ENCODE data around the gene AKAP17A.
"Not testable (repeated sequence)": the region's sequence is repeated elsewhere in the genome, so short reads cannot be mapped to it uniquely, and the experiment has no call there.

The AKAP17A gene

GRCh38 chrX:1610736-1611135 lies 19.3 kb downstream of the AKAP17A start:
- no peak for DNase-seq (ENCODE audit: low read depth)
- H3K4me3 ChIP-seq (ENCODE audit: low read length) = no peak overlapping the region
- no peak for TF ChIP-seq CTCF (conservative IDR thresholded peaks at IDR 0.05; ENCODE audit: low read depth, low read length)

DNA sequence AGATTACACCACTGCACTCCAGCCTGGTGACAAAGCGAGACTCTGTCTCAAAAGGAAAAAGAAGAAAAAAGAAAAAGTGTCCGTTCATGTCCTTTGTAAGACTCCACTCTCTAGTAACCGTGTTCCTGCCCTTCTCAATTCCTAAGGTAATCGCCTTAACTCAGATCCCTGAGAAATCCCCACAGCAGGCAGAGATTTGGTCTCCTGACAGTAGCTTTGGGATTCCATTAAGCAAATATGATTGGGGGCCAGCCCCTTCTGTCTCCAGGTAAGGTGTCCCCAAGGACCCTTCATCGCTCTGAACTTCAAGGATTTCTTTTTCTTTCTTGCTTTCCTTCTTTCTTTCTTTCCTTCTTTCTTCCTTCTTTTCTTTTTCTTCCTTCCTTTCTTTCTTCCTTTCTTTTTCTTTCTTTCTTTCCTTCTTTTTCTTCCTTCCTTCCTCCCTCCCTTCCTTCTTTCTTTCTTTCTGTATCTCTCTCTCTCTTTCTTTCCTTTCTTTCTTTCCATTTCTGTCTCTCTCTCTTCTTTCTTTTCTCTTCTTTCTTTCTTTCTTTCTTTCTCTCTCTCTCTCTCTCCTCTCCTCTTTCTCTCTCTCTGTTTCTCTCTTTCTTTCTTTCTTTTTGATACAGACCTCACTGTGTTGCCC lies 21.4 kb downstream of the AKAP17A start:
- no peak for DNase-seq (ENCODE audit: low read depth)
- no peak for TF ChIP-seq CTCF (conservative IDR thresholded peaks at IDR 0.05; ENCODE audit: low read depth, low read length)
- H3K4me3 ChIP-seq (ENCODE audit: low read length) = no peak overlapping the region

GRCh38 chrX:1614927-1615326 lies 23.5 kb downstream of the AKAP17A start, which contains the start of gene ASMT:
ASMT (plus strand) TSS chrX:1615059; CDS start chrX:1615200, 141 bp downstream.
- no peak for DNase-seq (ENCODE audit: low read depth)
- no peak within 1 kb of the TSS for H3K4me3 ChIP-seq (ENCODE audit: low read length)
- TF ChIP-seq CTCF (conservative IDR thresholded peaks at IDR 0.05; ENCODE audit: low read depth, low read length) = no peak

- H3K4me3 ChIP-seq (ENCODE audit: low read length) = no peak overlapping the region
- DNase-seq (ENCODE audit: low read depth) = peak; percentile 2
- no peak for TF ChIP-seq CTCF (conservative IDR thresholded peaks at IDR 0.05; ENCODE audit: low read depth, low read length)
Measured at GRCh38 chrX:1618689-1619088, 27.3 kb downstream of the AKAP17A start.

- DNase-seq (ENCODE audit: low read depth) = no peak
- no peak overlapping the region for H3K4me3 ChIP-seq (ENCODE audit: low read length)
- TF ChIP-seq CTCF (conservative IDR thresholded peaks at IDR 0.05; ENCODE audit: low read depth, low read length) = no peak
Measured at GRCh38 chrX:1623691-1624090, 32.3 kb downstream of the AKAP17A start.

DNA sequence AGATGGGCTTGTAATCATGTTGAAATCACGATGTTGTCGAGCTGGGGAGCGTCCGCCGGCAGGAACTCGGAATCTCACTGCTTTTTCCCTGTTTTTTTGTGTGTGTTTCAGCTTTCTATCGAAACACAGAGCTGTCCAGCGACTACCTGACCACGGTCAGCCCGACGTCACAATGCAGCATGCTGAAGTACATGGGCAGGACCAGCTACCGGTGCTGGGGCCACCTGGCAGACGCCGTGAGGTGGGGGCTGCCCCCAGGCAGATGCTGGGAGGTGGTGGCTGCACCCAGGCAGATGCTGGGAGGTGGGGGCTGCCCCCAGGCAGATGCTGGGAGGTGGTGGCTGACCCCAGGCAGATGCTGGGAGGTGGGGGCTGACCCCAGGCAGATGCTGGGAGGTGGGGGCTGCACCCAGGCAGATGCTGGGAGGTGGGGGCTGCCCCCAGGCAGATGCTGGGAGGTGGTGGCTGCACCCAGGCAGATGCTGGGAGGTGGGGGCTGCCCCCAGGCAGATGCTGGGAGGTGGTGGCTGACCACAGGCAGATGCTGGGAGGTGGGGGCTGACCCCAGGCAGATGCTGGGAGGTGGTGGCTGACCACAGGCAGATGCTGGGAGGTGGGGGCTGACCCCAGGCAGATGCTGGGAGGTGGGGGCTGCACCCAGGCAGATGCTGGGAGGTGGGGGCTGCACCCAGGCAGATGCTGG lies 32.9 kb downstream of the AKAP17A start:
- DNase-seq (ENCODE audit: low read depth) = not testable (repeated sequence)

DNA sequence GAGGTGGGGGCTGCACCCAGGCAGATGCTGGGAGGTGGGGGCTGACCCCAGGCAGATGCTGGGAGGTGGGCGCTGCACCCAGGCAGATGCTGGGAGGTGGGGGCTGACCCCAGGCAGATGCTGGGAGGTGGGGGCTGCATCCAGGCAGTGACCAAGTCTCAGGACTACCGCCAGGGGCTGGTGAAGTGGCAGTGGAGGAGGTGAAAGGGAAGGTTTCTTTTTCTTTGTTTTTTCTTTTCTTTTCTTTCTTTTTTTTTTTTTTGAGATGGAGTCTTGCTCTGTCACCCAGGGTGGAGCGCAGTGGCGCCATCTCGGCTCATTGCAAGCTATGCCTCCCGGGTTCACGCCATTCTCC lies 33.4 kb downstream of the AKAP17A start:
- H3K4me3 ChIP-seq (ENCODE audit: low read length); DNase-seq (ENCODE audit: low read depth): not testable (repeated sequence)

More for the DNA sequence above, 32.9 kb downstream of the AKAP17A start:
- H3K4me3 ChIP-seq (ENCODE audit: low read length) = not testable (repeated sequence)

DNA sequence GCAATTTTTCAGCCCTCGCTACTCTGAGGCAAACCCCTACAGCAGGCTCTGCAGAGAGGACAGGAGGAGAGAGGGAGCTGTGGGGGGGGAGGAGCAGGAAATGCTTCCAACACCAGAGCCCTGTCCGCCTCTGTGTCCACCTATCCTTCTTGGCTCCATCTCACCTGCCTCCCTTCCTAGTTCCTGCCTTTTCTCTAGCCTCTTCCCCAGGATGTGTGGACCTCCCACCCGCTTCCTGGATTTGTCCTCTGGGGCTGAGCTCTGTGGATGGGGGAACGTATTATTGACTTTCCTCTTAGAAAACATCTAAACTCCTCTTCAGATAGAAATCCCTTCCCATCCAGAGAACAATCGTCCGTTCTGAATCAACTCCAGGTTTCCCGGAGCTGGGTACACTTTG lies 37.8 kb downstream of the AKAP17A start:
- no peak for TF ChIP-seq CTCF (conservative IDR thresholded peaks at IDR 0.05; ENCODE audit: low read depth, low read length)
- DNase-seq (ENCODE audit: low read depth) = no peak
- H3K4me3 ChIP-seq (ENCODE audit: low read length) = no peak overlapping the region

Measured in retinal pigment epithelial cell (primary cell).